Activated naive CD4-positive, alpha-beta T cell treated with anti-CD3 and anti-CD28 coated beads, Interleukin-2, amount 50 U/mL, for 24 hours (primary cell): ENCODE data around the gene CEP19.
"Not testable (repeated sequence)": the region's sequence is repeated elsewhere in the genome, so short reads cannot be mapped to it uniquely, and the experiment has no call there.

Experiments used
- H3K27ac Mint-ChIP-seq: one replicate; pipeline ENCODE4 v1.8.0; 2021; ENCODE audit warnings: mild to moderate bottlenecking, mixed read lengths
- H3K27me3 Mint-ChIP-seq: one replicate; pipeline ENCODE4 v1.8.0; 2021; ENCODE audit warnings: mixed read lengths
- H3K36me3 Mint-ChIP-seq: one replicate; pipeline ENCODE4 v1.8.0; 2021; ENCODE audit warnings: mixed read lengths
- H3K4me1 Mint-ChIP-seq: one replicate; pipeline ENCODE4 v1.8.0; 2021; ENCODE audit warnings: mixed read lengths
- H3K4me3 Mint-ChIP-seq: one replicate; pipeline ENCODE4 v1.8.0; 2021; ENCODE audit warnings: mild to moderate bottlenecking, mixed read lengths
- H3K9me3 Mint-ChIP-seq: one replicate; pipeline ENCODE4 v1.8.0; 2021; ENCODE audit warnings: mixed read lengths

Gene CEP19, protein sequence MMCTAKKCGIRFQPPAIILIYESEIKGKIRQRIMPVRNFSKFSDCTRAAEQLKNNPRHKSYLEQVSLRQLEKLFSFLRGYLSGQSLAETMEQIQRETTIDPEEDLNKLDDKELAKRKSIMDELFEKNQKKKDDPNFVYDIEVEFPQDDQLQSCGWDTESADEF

DNA sequence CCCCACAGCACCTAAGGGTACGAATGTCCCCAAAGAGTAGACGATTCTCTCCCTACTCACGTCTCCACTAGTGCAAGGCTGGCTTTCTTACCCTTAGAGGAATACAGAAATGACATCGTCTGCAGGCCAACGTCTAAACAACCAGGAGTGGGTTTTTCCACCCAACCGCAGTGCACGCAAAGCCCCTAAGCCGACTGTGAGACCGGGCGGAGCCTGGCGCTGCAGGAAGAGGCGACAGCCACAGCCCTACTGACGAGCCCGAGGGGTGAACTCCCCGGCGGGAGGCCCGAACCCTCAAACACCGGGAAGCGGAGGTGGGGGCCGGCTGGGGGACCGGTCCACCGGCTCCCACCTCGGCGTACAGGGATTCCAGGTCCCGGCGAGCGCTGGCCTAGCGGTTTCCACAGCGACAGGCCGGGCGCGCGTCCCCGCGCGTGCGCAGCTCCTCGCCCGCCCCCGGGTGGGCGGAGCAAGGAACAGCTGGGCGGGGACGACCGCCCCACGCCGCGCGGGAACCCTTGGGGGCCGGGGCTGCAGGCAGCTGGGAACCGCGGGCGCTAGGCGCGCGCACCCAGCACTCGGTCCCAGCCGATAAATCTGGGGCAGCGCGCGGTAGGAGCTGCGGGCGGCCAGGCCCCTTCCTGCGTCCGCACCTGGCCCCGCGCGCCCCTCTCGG lies at the start of gene CEP19, which contains the start of gene PIGX:
Gene CEP19 (minus strand): TSS at position 413 of the 676 bp plus-strand sequence. CDS start 3,593 bp downstream, outside the sequence.
Gene PIGX (plus strand): TSS at position 540 of the 676 bp plus-strand sequence.
- Mint-ChIP-seq H3K4me1 (peaks cover 30% of the 10 kb centered on the region), H3K27me3 (no peaks in the 10 kb centered on the region), H3K9me3 (no peaks in the 10 kb centered on the region), H3K4me3 (peak within 1 kb of the TSS; percentile 93), H3K36me3 (peaks cover 2% of the 10 kb centered on the region), H3K27ac (peak within 1 kb of the TSS; percentile 94)

GRCh38 chr3:196757876-196758739 lies 46.1 kb upstream of the CEP19 start:
- no peaks in the 10 kb centered on the region for H3K27me3 Mint-ChIP-seq
- H3K9me3 Mint-ChIP-seq: no peaks in the 10 kb centered on the region
- H3K27ac Mint-ChIP-seq: peak overlapping the region; percentile 85
- H3K4me1 Mint-ChIP-seq: peaks cover 63% of the 10 kb centered on the region
- H3K36me3 Mint-ChIP-seq: peaks cover 25% of the 10 kb centered on the region
- H3K4me3 Mint-ChIP-seq: peak overlapping the region; percentile 27

GRCh38 chr3:196756732-196757131 lies 44.7 kb upstream of the CEP19 start:
- Mint-ChIP-seq H3K27me3 (no peaks in the 10 kb centered on the region), H3K4me3 (no peak overlapping the region), H3K9me3 (no peaks in the 10 kb centered on the region), H3K36me3 (peaks cover 25% of the 10 kb centered on the region), H3K27ac (peak overlapping the region; percentile 89), H3K4me1 (peaks cover 63% of the 10 kb centered on the region)

DNA sequence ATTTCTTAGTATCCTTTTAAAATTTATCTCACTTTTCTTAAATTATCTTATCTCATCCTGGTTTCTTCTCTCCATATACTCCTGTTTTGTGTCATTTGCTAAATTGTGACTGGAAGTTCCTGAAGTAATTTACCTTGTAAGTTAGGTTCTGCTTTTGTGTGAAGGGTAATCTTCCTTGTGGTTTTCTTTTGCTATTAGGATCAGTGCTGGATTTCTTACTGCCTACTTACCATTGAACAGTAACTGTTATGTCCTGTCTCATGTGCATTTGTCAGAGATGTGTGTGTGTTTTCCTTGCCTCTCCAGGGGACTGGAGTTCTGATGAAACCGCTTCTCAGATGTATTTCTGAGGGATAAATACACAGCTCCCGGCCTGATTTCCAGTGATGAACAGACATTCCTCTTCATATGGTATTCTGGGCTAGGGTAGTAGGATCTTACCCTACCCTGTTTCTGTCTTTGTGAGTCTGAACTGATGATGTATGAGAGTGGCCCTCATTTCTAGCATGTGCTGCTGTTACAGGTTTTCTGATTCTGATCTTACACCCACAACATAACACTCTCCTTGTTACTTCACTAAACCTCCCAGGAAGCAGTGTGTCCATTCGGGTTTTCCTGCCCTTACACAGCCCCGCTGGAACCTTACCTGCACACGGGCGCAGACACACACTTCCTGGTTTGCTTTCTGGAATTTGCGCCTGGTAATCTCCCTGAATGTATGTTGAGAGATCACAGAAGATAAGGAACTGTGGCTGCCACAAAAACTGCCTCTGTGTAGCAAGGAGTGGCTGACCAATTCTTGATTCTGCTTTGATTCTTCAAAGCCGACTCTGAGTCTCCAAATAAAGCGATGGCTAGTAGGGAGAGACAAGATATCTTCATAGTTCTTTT lies 42.3 kb upstream of the CEP19 start:
- Mint-ChIP-seq H3K9me3 (no peaks in the 10 kb centered on the region), H3K36me3 (peaks cover 26% of the 10 kb centered on the region), H3K27ac (peak overlapping the region; percentile 73), H3K4me3 (peak overlapping the region; percentile 36), H3K4me1 (peaks cover 66% of the 10 kb centered on the region), H3K27me3 (no peaks in the 10 kb centered on the region)

GRCh38 chr3:196753201-196753600 lies 41.2 kb upstream of the CEP19 start:
- Mint-ChIP-seq H3K27ac (peak overlapping the region; percentile 79), H3K9me3 (no peaks in the 10 kb centered on the region), H3K27me3 (no peaks in the 10 kb centered on the region), H3K36me3 (peaks cover 29% of the 10 kb centered on the region), H3K4me3 (no peak overlapping the region), H3K4me1 (peaks cover 71% of the 10 kb centered on the region)

- Mint-ChIP-seq H3K27me3 (no peaks in the 10 kb centered on the region), H3K4me1 (peaks cover 66% of the 10 kb centered on the region), H3K27ac (no peak overlapping the region), H3K4me3 (no peak overlapping the region), H3K9me3 (no peaks in the 10 kb centered on the region), H3K36me3 (peaks cover 16% of the 10 kb centered on the region)
Measured at GRCh38 chr3:196749125-196749524, 37.1 kb upstream of the CEP19 start.

- H3K9me3 Mint-ChIP-seq, H3K27me3 Mint-ChIP-seq, H3K27ac Mint-ChIP-seq, H3K4me3 Mint-ChIP-seq, H3K36me3 Mint-ChIP-seq: not testable (repeated sequence)
- peaks cover 56% of the 10 kb centered on the region for H3K4me1 Mint-ChIP-seq
Measured at GRCh38 chr3:196743569-196743968, 31.5 kb upstream of the CEP19 start.

DNA sequence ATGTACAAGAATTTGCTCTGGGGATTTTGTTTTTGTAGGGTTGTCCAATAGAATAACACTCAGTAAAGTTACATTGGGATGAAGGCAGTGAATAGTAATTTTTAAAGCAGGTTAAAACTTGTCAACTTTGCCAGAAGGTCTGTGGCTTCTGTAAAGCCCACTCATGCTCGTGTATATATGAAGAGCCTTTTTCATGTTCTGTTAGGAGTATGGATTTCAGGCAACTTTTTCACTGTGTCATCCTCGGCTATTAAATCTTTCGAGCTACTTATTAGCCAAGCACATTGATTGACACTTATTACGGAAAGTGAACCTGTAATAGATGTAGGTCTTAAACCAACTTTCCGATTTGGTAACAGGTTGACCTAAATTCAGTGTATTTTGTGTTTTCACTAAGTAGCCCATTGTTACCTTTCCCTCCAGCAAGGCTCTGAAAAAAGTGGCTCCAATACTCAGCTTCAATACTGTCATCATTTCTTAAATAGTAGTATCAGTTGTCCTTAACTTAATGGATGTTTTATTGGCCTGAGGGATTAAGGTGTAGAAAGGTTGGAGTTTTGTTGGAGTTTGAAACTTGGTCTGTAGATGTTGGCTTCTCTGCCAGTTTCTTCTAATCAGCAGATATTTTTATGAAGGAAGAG lies 29.3 kb upstream of the CEP19 start:
- H3K4me1 Mint-ChIP-seq: peaks cover 40% of the 10 kb centered on the region
- peak overlapping the region; percentile 100 for H3K27ac Mint-ChIP-seq
- no peaks in the 10 kb centered on the region for H3K9me3 Mint-ChIP-seq
- peak overlapping the region; percentile 99 for H3K4me3 Mint-ChIP-seq
- H3K36me3 Mint-ChIP-seq: peaks cover 6% of the 10 kb centered on the region
- no peaks in the 10 kb centered on the region for H3K27me3 Mint-ChIP-seq

- Mint-ChIP-seq H3K4me3 (peak overlapping the region; percentile 99), H3K36me3 (peaks cover 3% of the 10 kb centered on the region), H3K4me1 (peaks cover 35% of the 10 kb centered on the region)
Measured at GRCh38 chr3:196740481-196741248, 28.6 kb upstream of the CEP19 start.

GRCh38 chr3:196739671-196740480 lies 27.8 kb upstream of the CEP19 start, which contains the start of gene PAK2:
TSS of gene PAK2 (plus strand) at chr3:196739857. CDS start at chr3:196782647, 42,790 bp downstream.
- H3K36me3 Mint-ChIP-seq: peaks cover 4% of the 10 kb centered on the region
- H3K9me3 Mint-ChIP-seq: no peaks in the 10 kb centered on the region
- no peaks in the 10 kb centered on the region for H3K27me3 Mint-ChIP-seq
- H3K27ac Mint-ChIP-seq: peak within 1 kb of the TSS; percentile 100
- H3K4me3 Mint-ChIP-seq: peak within 1 kb of the TSS; percentile 99
- peaks cover 33% of the 10 kb centered on the region for H3K4me1 Mint-ChIP-seq

More at GRCh38 chr3:196740481-196741248, 28.6 kb upstream of the CEP19 start:
- Mint-ChIP-seq H3K27me3 (no peaks in the 10 kb centered on the region), H3K27ac (peak overlapping the region; percentile 100), H3K9me3 (no peaks in the 10 kb centered on the region)

- Mint-ChIP-seq H3K36me3 (peaks cover 4% of the 10 kb centered on the region), H3K9me3 (no peaks in the 10 kb centered on the region), H3K27me3 (no peaks in the 10 kb centered on the region), H3K4me3 (no peak overlapping the region), H3K4me1 (peaks cover 18% of the 10 kb centered on the region), H3K27ac (no peak overlapping the region)
Measured at GRCh38 chr3:196737655-196738054, 25.6 kb upstream of the CEP19 start.

GRCh38 chr3:196736670-196737374 lies 24.8 kb upstream of the CEP19 start:
- Mint-ChIP-seq H3K4me1 (peaks cover 17% of the 10 kb centered on the region), H3K9me3 (no peaks in the 10 kb centered on the region), H3K27me3 (no peaks in the 10 kb centered on the region), H3K36me3 (peaks cover 4% of the 10 kb centered on the region), H3K4me3 (no peak overlapping the region), H3K27ac (no peak overlapping the region)

- H3K36me3 Mint-ChIP-seq: peaks cover 4% of the 10 kb centered on the region
- no peak overlapping the region for H3K4me3 Mint-ChIP-seq
- peaks cover 7% of the 10 kb centered on the region for H3K4me1 Mint-ChIP-seq
- H3K9me3 Mint-ChIP-seq: no peaks in the 10 kb centered on the region
- no peaks in the 10 kb centered on the region for H3K27me3 Mint-ChIP-seq
- no peak overlapping the region for H3K27ac Mint-ChIP-seq
Measured at GRCh38 chr3:196735751-196736150, 23.7 kb upstream of the CEP19 start.
